Keratinocyte (primary cell): ENCODE data around the gene QSOX2. TPM values are rescaled to one million over a fixed set of nuclear protein-coding genes. Genes with fewer than 3 reads are reported as not detected.

Experiments
- DNase-seq: peaks from one replicate; pipeline ENCODE4 v3.0.0-alpha.2; 2011; ENCODE audit warnings: low read depth, missing footprints, low spot score
- FAIRE-seq: peaks from 2 replicates; lab custom pipeline; 2011; peaks lifted over from hg19 to GRCh38; lab: Jason Lieb, UNC
- H2AFZ ChIP-seq: 2 replicates; pipeline ENCODE4 v1.6.0; 2012; ENCODE audit warnings: low read length, control low read depth, inconsistent platforms; ENCODE audit not compliant: control insufficient read depth
- H3K27ac ChIP-seq: 2 replicates; pipeline ENCODE4 v1.5.1; 2011; ENCODE audit warnings: low read length; ENCODE audit not compliant: control insufficient read depth, insufficient read depth
- H3K27me3 ChIP-seq: 3 replicates; pipeline ENCODE4 v1.6.0; 2011; ENCODE audit warnings: low read length; ENCODE audit not compliant: control insufficient read depth, insufficient read depth; ENCODE audit errors: extremely low read depth
- H3K36me3 ChIP-seq, 2 experiments: 2 replicates in 1 of 2; 3 replicates in 1 of 2; pipeline ENCODE4 v1.5.1; 2011; ENCODE audit warnings: low read length in 2 of 2, mild to moderate bottlenecking in 1 of 2; ENCODE audit not compliant: control insufficient read depth in 2 of 2, insufficient read depth in 2 of 2; ENCODE audit errors: extremely low read depth in 1 of 2
- H3K4me1 ChIP-seq: 3 replicates; pipeline ENCODE4 v1.5.1; 2011; ENCODE audit warnings: low read length; ENCODE audit not compliant: control insufficient read depth, insufficient read depth; ENCODE audit errors: extremely low read depth
- H3K4me2 ChIP-seq: 3 replicates; pipeline ENCODE4 v1.6.0; 2011; ENCODE audit warnings: low read depth, low read length; ENCODE audit not compliant: control insufficient read depth, insufficient read depth; ENCODE audit errors: extremely low read depth
- H3K4me3 ChIP-seq, 3 experiments: fragments of 200-600 bp in 1 of 3; sonication (generic) in 1 of 3; 2 replicates in 2 of 3; 3 replicates in 1 of 3; pipeline ENCODE4 v1.5.1; 2011 to 2016; ENCODE audit warnings: low read length in 3 of 3, mild to moderate bottlenecking in 3 of 3, control low read depth in 2 of 3, inconsistent platforms in 1 of 3, low read depth in 1 of 3, mixed read lengths in 1 of 3, mixed run types in 1 of 3, moderate library complexity in 1 of 3; ENCODE audit not compliant: control insufficient read depth in 2 of 3, insufficient read depth in 2 of 3; ENCODE audit errors: extremely low read depth in 1 of 3
- H3K79me2 ChIP-seq: 2 replicates; pipeline ENCODE4 v1.6.0; 2012; ENCODE audit warnings: low read length; ENCODE audit not compliant: control insufficient read depth, insufficient read depth
- H3K9ac ChIP-seq: 3 replicates; pipeline ENCODE4 v1.6.0; 2011; ENCODE audit warnings: low read length; ENCODE audit not compliant: control insufficient read depth, insufficient read depth; ENCODE audit errors: extremely low read depth
- H3K9me1 ChIP-seq: 3 replicates; pipeline ENCODE4 v1.6.0; 2011; ENCODE audit warnings: low read length; ENCODE audit not compliant: control insufficient read depth, insufficient read depth; ENCODE audit errors: extremely low read depth
- H3K9me3 ChIP-seq: 2 replicates; pipeline ENCODE4 v1.5.1; 2012; ENCODE audit warnings: low read depth, low read length; ENCODE audit not compliant: control insufficient read depth
- H4K20me1 ChIP-seq: 3 replicates; pipeline ENCODE4 v1.6.0; 2011; ENCODE audit warnings: low read length; ENCODE audit not compliant: control insufficient read depth, insufficient read depth; ENCODE audit errors: extremely low read depth
- EZH2 ChIP-seq: IDR thresholded peaks from one replicate; pipeline ENCODE4 v1.6.1; 2012; ENCODE audit warnings: inconsistent platforms, mild to moderate bottlenecking, low read length, moderate library complexity
- dilution Hi-C: fragments of 300-500 bp; cut with MboI; formaldehyde crosslinking; loops from one replicate; pipeline ENCODE4 v1.7.0; 2020; ENCODE audit warnings: low sequenced_read_pairs; ENCODE audit not compliant: extremely low pct_ligation_motif_present
- polyA plus RNA-seq, 5 experiments: library from polyadenylated mRNA; depleted of rRNA in 3 of 5; stranded (reverse) in 3 of 5; stranded (forward) in 1 of 5; unstranded in 1 of 5; fragments of >200 nt; gene quantifications; 1 replicate in 1 of 5; 2 replicates in 3 of 5; 3 replicates in 1 of 5; pipeline versions ENCODE4 v1.2.1 to v1.2.3, GENCODE V29; 2011 to 2012; ENCODE audit warnings: missing spikeins in 2 of 5, low read depth in 1 of 5, low replicate concordance in 1 of 5
- TF ChIP-seq, protein P1 (sequence below), 3 experiments: IDR thresholded peaks in 1 of 3; conservative IDR thresholded peaks in 1 of 3; optimal IDR thresholded peaks in 1 of 3; 2 replicates in 2 of 3; 3 replicates in 1 of 3; pipeline versions ENCODE3 to v1.5.1; 2011; ENCODE audit warnings: low read length in 3 of 3, mild to moderate bottlenecking in 3 of 3, moderate library complexity in 2 of 3, control low read depth in 1 of 3, inconsistent platforms in 1 of 3; ENCODE audit not compliant: insufficient read depth in 2 of 3; ENCODE audit errors: extremely low read depth in 1 of 3

QSOX2 gene
- polyA plus RNA-seq, 1 donor (not counting 4 experiments of a cell fraction or from before 2014, with no cell fraction given), result 11.9 TPM

DNA sequence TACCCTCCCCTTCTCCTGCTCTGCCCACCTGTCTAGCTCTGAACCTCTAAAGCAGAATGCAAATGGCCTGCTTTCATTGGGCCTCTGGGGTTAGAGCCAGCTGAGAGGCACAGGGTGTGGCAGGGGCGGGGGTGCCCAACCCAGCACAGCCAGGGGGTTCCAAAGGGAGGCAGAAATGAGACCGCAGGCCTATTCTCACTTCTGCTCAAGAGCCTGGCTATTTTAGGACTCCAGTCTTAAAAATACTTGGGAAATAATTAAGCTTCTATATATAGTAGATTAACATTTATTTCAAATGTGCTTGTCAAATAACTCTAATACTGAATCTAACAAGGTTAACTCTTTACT, 5.7 kb downstream of the QSOX2 start:
- Histone ChIP-seq H3K27ac (no peak overlapping the region), H3K4me2 (no peak overlapping the region), H2AFZ (no peak overlapping the region), H3K79me2 (peaks cover 54% of the 10 kb centered on the region), H3K9me3 (no peaks in the 10 kb centered on the region), H3K36me3 (peaks cover 4 to 10% of the 10 kb centered on the region in 2 experiments), H3K9me1 (peaks cover 3% of the 10 kb centered on the region), H3K9ac (no peak overlapping the region), H3K4me3 (no peak overlapping the region), H3K27me3 (no peaks in the 10 kb centered on the region), H3K4me1 (peaks cover 21% of the 10 kb centered on the region), H4K20me1 (peaks cover 24% of the 10 kb centered on the region)
- no peak for TF ChIP-seq EZH2
- TF ChIP-seq, protein P1, sequence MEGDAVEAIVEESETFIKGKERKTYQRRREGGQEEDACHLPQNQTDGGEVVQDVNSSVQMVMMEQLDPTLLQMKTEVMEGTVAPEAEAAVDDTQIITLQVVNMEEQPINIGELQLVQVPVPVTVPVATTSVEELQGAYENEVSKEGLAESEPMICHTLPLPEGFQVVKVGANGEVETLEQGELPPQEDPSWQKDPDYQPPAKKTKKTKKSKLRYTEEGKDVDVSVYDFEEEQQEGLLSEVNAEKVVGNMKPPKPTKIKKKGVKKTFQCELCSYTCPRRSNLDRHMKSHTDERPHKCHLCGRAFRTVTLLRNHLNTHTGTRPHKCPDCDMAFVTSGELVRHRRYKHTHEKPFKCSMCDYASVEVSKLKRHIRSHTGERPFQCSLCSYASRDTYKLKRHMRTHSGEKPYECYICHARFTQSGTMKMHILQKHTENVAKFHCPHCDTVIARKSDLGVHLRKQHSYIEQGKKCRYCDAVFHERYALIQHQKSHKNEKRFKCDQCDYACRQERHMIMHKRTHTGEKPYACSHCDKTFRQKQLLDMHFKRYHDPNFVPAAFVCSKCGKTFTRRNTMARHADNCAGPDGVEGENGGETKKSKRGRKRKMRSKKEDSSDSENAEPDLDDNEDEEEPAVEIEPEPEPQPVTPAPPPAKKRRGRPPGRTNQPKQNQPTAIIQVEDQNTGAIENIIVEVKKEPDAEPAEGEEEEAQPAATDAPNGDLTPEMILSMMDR (optimal IDR thresholded peaks at IDR 0.05 in 1 of 3, IDR thresholded peaks at IDR 0.05 in 1 of 3, conservative IDR thresholded peaks at IDR 0.05 in 1 of 3; ENCODE audit: extremely low read depth in 1 of 3, insufficient read depth in 2 of 3, low read length in 3 of 3), result no peak
- DNase-seq (no peak), FAIRE-seq (no peak)
- dilution Hi-C loops, result no loop called here

DNA sequence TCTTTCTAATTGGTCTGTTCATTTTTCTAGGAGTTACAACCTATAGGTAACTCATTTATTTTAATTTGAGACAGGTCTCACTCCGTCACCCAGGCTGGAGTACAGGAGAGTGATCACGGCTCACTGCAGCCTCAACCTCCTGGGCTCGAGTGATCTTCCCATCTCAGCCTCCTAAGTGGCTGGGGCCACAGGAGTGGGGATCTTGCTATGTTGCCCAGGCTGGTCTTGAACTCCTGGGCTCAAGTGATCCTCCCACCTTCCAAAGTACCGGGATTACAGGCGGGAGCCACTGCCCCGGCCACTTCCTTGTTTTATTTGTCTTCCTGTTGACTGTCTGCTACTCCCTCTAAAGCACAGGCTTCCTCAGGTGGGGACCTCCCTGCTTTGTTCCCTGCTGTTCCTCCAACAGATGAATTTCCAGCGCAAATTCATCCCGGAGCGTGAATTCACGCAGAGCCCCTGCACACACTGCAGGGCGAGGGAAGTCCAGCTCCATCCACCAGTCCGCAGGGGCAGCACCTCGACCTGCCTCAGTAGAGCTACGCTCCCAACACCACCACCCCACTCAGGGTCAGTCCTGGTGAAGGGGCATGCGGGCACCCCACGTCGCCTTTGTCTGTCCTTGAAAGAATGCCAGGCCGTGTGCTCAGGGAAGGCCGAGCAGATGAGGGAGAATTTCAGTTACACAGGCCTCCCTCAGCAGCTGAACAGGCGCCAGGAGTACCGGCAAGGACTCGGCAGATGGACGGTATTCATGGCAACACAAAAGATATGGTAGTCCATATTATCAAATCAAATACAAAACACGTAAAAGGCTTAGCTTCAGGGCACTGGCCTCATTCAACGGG, 6.3 kb downstream of the QSOX2 start:
- Histone ChIP-seq H3K27ac (no peak overlapping the region), H3K9ac (no peak overlapping the region), H3K27me3 (no peaks in the 10 kb centered on the region), H3K9me3 (no peaks in the 10 kb centered on the region), H3K36me3 (peaks cover 4 to 11% of the 10 kb centered on the region in 2 experiments), H3K4me1 (peaks cover 15% of the 10 kb centered on the region), H4K20me1 (peaks cover 24% of the 10 kb centered on the region), H3K4me3 (no peak overlapping the region), H3K4me2 (no peak overlapping the region), H3K9me1 (no peaks in the 10 kb centered on the region), H2AFZ (no peak overlapping the region), H3K79me2 (peaks cover 49% of the 10 kb centered on the region)
- dilution Hi-C loops, result no loop called here
- no peak for FAIRE-seq
- no peak for DNase-seq
- no peak for TF ChIP-seq EZH2
- TF ChIP-seq, protein P1 (optimal IDR thresholded peaks at IDR 0.05 in 1 of 3, IDR thresholded peaks at IDR 0.05 in 1 of 3, conservative IDR thresholded peaks at IDR 0.05 in 1 of 3; ENCODE audit: extremely low read depth in 1 of 3, insufficient read depth in 2 of 3, low read length in 3 of 3), result no peak
